ENCODE measurements around the gene ABCB8.

DNA sequence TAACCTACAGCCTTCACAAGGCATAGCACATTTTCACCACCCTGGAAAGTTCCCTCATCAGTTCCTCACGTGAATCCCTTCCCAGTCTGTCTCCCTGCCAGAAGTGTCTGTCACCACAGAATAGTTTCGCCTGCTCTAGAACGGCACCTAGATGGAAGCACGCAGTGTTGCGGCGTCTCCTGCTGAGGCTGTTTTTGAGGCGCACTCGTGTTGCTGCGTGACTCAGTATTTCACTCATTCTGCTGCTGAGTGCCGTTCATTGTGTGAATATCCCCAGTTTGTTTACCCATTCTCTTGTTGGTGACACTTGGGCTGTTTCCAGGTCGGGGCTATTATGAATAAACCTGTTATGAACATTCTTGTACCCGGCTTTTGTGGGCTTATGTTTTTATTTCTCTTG lies 24.7 kb upstream of the ABCB8 start:
- TF ChIP-seq, protein P1, sequence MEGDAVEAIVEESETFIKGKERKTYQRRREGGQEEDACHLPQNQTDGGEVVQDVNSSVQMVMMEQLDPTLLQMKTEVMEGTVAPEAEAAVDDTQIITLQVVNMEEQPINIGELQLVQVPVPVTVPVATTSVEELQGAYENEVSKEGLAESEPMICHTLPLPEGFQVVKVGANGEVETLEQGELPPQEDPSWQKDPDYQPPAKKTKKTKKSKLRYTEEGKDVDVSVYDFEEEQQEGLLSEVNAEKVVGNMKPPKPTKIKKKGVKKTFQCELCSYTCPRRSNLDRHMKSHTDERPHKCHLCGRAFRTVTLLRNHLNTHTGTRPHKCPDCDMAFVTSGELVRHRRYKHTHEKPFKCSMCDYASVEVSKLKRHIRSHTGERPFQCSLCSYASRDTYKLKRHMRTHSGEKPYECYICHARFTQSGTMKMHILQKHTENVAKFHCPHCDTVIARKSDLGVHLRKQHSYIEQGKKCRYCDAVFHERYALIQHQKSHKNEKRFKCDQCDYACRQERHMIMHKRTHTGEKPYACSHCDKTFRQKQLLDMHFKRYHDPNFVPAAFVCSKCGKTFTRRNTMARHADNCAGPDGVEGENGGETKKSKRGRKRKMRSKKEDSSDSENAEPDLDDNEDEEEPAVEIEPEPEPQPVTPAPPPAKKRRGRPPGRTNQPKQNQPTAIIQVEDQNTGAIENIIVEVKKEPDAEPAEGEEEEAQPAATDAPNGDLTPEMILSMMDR (IDR thresholded peaks at IDR 0.05; ENCODE audit: low read depth, low read length, missing input control), result no peak
- no peak for TF ChIP-seq TAF1 (conservative IDR thresholded peaks at IDR 0.05)

Measured in liver (tissue), 3 donors.